ENCODE results near the gene CIRBP. TPM values are rescaled to one million over a fixed set of nuclear protein-coding genes. Genes with fewer than 3 reads are reported as not detected.

CIRBP gene
- total and polyA plus RNA-seq, 2 of the 13 experiments (the other 11 are each of a cell fraction or from before 2014, with no cell fraction given) = 133 to 140 TPM

- intact Hi-C loops (cut with micrococcal nuclease; ENCODE audit: unreplicated experiment) = no loop called here
- POLR2A ChIA-PET = interaction anchor here (1.4 to 1.8 kb wide), 4 partner anchors 11 to 34 kb away, joined by 3 to 15 read pairs (median 3); partner anchors contain the start of gene CIRBP
- CTCF ChIA-PET (ENCODE audit: low intra/inter-chr PET ratio, low total read pairs) = no interaction called here
Measured at GRCh38 chr19:1302533-1303239, 33.6 kb downstream of the CIRBP start.

More at GRCh38 chr19:1302533-1303239, 33.6 kb downstream of the CIRBP start:
- BruUV-seq (replicated peaks) = no TSS peak
- H3K27ac ChIP-seq (ENCODE audit: extremely low read length, insufficient read depth, low read length) = no peak overlapping the region
- no peaks in the 10 kb centered on the region for H3K79me2 ChIP-seq (ENCODE audit: insufficient read depth, low read length)
- H3K36me3 ChIP-seq (replicated peaks in 1 of 2; ENCODE audit: control insufficient read depth in 1 of 2, insufficient read depth in 2 of 2, low read length in 2 of 2) = no peaks in the 10 kb centered on the region
- no peaks in the 10 kb centered on the region for H3K9me3 ChIP-seq (ENCODE audit: low read length)
- WGBS (ENCODE audit: low lambda C conversion rate) = 87% methylated on average over 23 of the region's 36 CpGs
- DNase-seq (ENCODE audit: low spot score) = no peak
- H3K4me1 ChIP-seq (ENCODE audit: insufficient read depth, low read length) = peaks cover 25% of the 10 kb centered on the region
- no peak overlapping the region for H3K9ac ChIP-seq (ENCODE audit: insufficient read depth, low read depth, low read length)
- H3K27me3 ChIP-seq (ENCODE audit: control insufficient read depth in 1 of 2, insufficient read depth in 2 of 2, low read length in 2 of 2) = no peaks in the 10 kb centered on the region
- no peak for TF ChIP-seq SMARCC2 (IDR thresholded peaks at IDR 0.05)
- peak; percentile 43 for TF ChIP-seq AGO2 (optimal IDR thresholded peaks at IDR 0.05; ENCODE audit: low read depth, low read length)
- TF ChIP-seq GRHL1 (CRISPR knock-in tag; conservative IDR thresholded peaks at IDR 0.05) = no peak
- no peak for TF ChIP-seq SMAD9 (CRISPR knock-in tag; IDR thresholded peaks at IDR 0.05)
- no peak overlapping the region for H3K4me2 ChIP-seq (ENCODE audit: low read depth, low read length)
- H3K4me3 ChIP-seq (replicated peaks in 1 of 3; ENCODE audit: insufficient read depth in 1 of 3, low read depth in 2 of 3, low read length in 3 of 3) = no peak overlapping the region
- FAIRE-seq = no peak
- no peak overlapping the region for H2AFZ ChIP-seq (ENCODE audit: low read length)
- no peak for ATAC-seq
- in situ Hi-C loops (cut with HindIII; ENCODE audit: extremely low pct_ligation_motif_present, low pct_unique_long_range_greater_than_20kb) = no loop called here
- no peaks in the 10 kb centered on the region for H4K20me1 ChIP-seq (ENCODE audit: insufficient read depth, low read length)

Data from HepG2 (cell line).